Thymus (tissue), 14 donors: ENCODE data around the gene RGS14. TPM values are rescaled to one million over a fixed set of nuclear protein-coding genes. Genes with fewer than 3 reads are reported as not detected.

Experiments used
- DNase-seq, 9 donors: peaks; one replicate each; pipeline ENCODE4 v3.0.0-alpha.2; 2013; ENCODE audit warnings: low spot score in 9 of 9, low read depth in 6 of 9, missing footprints in 1 of 9
- H3K27ac ChIP-seq, 2 donors: one replicate each; pipeline ENCODE4 v1.5.1; 2013; ENCODE audit warnings: control low read depth in 1 of 2, low read depth in 1 of 2, low read length in 1 of 2, mild to moderate bottlenecking in 1 of 2, moderate library complexity in 1 of 2
- H3K27me3 ChIP-seq, 2 donors: one replicate each; pipeline ENCODE4 v1.5.1; 2013; ENCODE audit warnings: low read length in 1 of 2; ENCODE audit not compliant: control insufficient read depth in 2 of 2, insufficient read depth in 1 of 2
- H3K36me3 ChIP-seq, 2 donors: one replicate each; pipeline ENCODE4 v1.5.1; 2013; ENCODE audit warnings: low read length in 1 of 2, mild to moderate bottlenecking in 1 of 2, moderate library complexity in 1 of 2; ENCODE audit not compliant: control insufficient read depth in 2 of 2, insufficient read depth in 2 of 2
- H3K4me1 ChIP-seq, 2 donors: one replicate each; pipeline ENCODE4 v1.5.1; 2013; ENCODE audit warnings: low read length in 2 of 2; ENCODE audit not compliant: control insufficient read depth in 2 of 2, insufficient read depth in 2 of 2
- H3K4me3 ChIP-seq, 2 donors: one replicate each; pipeline ENCODE4 v1.5.1; 2013; ENCODE audit warnings: low read length in 2 of 2, control low read depth in 1 of 2, mild to moderate bottlenecking in 1 of 2
- H3K9me3 ChIP-seq, 2 donors: one replicate each; pipeline ENCODE4 v1.5.1; 2013; ENCODE audit warnings: low read length in 1 of 2, mild to moderate bottlenecking in 1 of 2; ENCODE audit not compliant: control insufficient read depth in 2 of 2, insufficient read depth in 1 of 2
- WGBS: extraction: QIAGEN DNeasy Blood & Tissue Kit; methylation state at CpG from one replicate; pipeline ENCODE4 v1.1.7; 2013; 5-methylcytosine and 5-hydroxymethylcytosine counted together
- long read RNA-seq, 10 donors: transcript quantifications; one replicate each; lab custom pipeline, GENCODE V29; 2026
- polyA plus RNA-seq: library from polyadenylated mRNA; stranded (reverse); fragments of 200-250 nt; gene quantifications from one replicate; pipeline ENCODE4 v1.2.3, GENCODE V29; 2013
- total RNA-seq: library from RNA; stranded (reverse); fragments of 120-200 nt; gene quantifications from one replicate; pipeline ENCODE4 v1.2.4, GENCODE V29; 2013
- donor health status: healthy.

Gene RGS14, protein sequence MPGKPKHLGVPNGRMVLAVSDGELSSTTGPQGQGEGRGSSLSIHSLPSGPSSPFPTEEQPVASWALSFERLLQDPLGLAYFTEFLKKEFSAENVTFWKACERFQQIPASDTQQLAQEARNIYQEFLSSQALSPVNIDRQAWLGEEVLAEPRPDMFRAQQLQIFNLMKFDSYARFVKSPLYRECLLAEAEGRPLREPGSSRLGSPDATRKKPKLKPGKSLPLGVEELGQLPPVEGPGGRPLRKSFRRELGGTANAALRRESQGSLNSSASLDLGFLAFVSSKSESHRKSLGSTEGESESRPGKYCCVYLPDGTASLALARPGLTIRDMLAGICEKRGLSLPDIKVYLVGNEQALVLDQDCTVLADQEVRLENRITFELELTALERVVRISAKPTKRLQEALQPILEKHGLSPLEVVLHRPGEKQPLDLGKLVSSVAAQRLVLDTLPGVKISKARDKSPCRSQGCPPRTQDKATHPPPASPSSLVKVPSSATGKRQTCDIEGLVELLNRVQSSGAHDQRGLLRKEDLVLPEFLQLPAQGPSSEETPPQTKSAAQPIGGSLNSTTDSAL
- total RNA-seq (49.5 TPM), polyA plus RNA-seq (52.7 TPM)
- long read RNA-seq, donor 1, partial matches to known transcripts: 0 of 1 reads
- long read RNA-seq, donor 1, other reads (novel, unspliced or antisense): 0 of 1 reads
- long read RNA-seq, donor 2: 0 reads
- long read RNA-seq, donor 3, partial matches to known transcripts: 0 of 18 reads
- long read RNA-seq, donor 3, other reads (novel, unspliced or antisense): 8 of 18 reads
- long read RNA-seq, donor 4, partial matches to known transcripts: 11 of 19 reads
- long read RNA-seq, donor 4, other reads (novel, unspliced or antisense): 5 of 19 reads
- long read RNA-seq, donor 5, transcript RGS14-207 (4 exons, 590 nt): major isoform, 5 of 14 reads
- long read RNA-seq, donor 5, partial matches to known transcripts: 0 of 14 reads
- long read RNA-seq, donor 5, other reads (novel, unspliced or antisense): 6 of 14 reads
- long read RNA-seq, donor 6, partial matches to known transcripts: 0 of 15 reads
- long read RNA-seq, donor 6, other reads (novel, unspliced or antisense): 11 of 15 reads
- long read RNA-seq, donor 7, partial matches to known transcripts: 0 of 8 reads
- long read RNA-seq, donor 7, other reads (novel, unspliced or antisense): 0 of 8 reads
- long read RNA-seq, donor 8, partial matches to known transcripts: 0 of 4 reads
- long read RNA-seq, donor 8, other reads (novel, unspliced or antisense): 0 of 4 reads
- long read RNA-seq, donor 9, partial matches to known transcripts: 0 of 2 reads
- long read RNA-seq, donor 9, other reads (novel, unspliced or antisense): 0 of 2 reads
- long read RNA-seq, donor 10, partial matches to known transcripts: 9 of 14 reads
- long read RNA-seq, donor 10, other reads (novel, unspliced or antisense): 0 of 14 reads

- WGBS: 3% methylated on average over 37 of the region's 37 CpGs
- Histone ChIP-seq H3K36me3 (peaks cover 0 to 6% of the 10 kb centered on the region in 2 donors), H3K9me3 (peaks cover 0 to 13% of the 10 kb centered on the region in 2 donors), H3K27me3 (no peaks in the 10 kb centered on the region), H3K4me1 (peaks cover 60 to 78% of the 10 kb centered on the region in 2 donors), H3K27ac (peak within 1 kb of the TSS; percentile 87 to 91), H3K4me3 (peak within 1 kb of the TSS; percentile 81 to 85)
- peak; percentile 65 to 93 (median 81) for DNase-seq
Measured at GRCh38 chr5:177357459-177358351, at the start of gene RGS14. RGS14 (plus strand) TSS chr5:177357924; CDS start chr5:177358025, 101 bp downstream.

DNA sequence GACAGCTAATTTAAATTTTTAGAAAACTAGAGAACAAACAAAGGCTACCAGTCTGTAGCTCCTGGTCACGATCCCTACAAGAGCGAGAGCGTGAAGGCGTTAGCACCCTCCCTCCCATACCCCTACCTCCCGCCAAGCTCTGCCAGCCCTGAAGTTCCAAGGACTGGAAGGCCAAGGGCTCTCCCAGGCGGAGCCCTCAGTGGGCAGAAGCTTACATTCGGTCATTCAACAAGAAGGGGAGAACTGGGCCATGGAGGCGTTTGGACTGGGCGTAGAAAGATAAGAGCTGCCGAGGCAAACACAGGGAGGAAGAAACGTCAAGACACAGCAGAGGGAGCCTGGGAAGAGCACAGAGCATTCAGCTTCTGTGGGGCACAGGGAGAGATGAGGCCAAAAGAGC is 49.0 kb upstream of the RGS14 start:
- H3K4me1 ChIP-seq: peaks cover 34 to 64% of the 10 kb centered on the region in 2 donors
- WGBS: 98% methylated on average over 11 of the region's 11 CpGs
- H3K27me3 ChIP-seq: no peaks in the 10 kb centered on the region
- DNase-seq: no peak
- H3K9me3 ChIP-seq: no peaks in the 10 kb centered on the region
- H3K4me3 ChIP-seq: no peak overlapping the region
- H3K27ac ChIP-seq: no peak overlapping the region
- peaks cover 28 to 54% of the 10 kb centered on the region in 2 donors for H3K36me3 ChIP-seq

DNA sequence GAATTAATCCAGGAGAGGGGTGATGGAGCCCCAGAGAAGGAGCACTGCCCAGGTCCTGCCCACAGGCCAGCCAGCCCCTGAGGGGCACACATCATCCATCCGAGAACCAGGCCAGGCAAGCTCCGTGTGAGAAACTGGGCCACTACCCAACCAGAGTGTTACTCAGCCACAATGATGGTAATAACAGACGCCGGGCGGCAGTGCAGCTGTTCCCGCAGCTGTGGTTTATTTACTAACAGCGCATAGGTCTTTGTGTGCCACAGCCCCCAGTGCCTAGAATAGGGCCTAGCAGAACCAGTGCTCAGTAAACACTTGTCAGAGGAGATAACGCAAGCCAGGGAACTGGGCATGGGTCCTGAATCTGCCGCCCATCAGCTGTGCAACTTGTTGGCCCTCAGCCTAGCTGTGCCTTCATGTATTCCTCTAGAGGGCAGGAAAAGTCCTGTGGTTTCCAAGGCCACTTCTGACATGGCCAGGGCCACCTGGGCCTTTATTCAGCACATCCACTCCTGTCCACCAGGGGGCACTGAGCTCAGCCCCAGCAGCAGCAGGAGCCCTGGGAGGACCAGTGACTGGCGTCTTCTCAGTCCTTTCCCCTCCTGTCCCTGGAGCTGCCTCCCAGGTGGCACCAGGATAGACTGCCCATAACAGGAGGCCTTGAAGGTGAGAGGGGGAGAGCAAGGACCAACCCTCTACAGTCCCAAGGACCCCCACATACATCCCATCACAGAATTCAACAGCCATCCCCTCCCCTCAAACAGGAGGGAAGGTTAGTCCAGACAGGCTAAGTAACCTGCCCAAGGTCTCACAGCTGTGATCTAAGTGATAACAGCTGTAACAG is 48.2 kb upstream of the RGS14 start:
- Histone ChIP-seq H3K36me3 (peaks cover 28 to 55% of the 10 kb centered on the region in 2 donors), H3K4me1 (peaks cover 29 to 59% of the 10 kb centered on the region in 2 donors), H3K27me3 (no peaks in the 10 kb centered on the region), H3K27ac (peak overlapping the region in 1 of 2 donors; percentile 40), H3K9me3 (no peaks in the 10 kb centered on the region), H3K4me3 (peak overlapping the region; percentile 45 to 81)
- DNase-seq: peak in 4 of 9 donors; percentile 46 to 76 (median 68)
- WGBS: 78% methylated on average over 10 of the region's 10 CpGs

DNA sequence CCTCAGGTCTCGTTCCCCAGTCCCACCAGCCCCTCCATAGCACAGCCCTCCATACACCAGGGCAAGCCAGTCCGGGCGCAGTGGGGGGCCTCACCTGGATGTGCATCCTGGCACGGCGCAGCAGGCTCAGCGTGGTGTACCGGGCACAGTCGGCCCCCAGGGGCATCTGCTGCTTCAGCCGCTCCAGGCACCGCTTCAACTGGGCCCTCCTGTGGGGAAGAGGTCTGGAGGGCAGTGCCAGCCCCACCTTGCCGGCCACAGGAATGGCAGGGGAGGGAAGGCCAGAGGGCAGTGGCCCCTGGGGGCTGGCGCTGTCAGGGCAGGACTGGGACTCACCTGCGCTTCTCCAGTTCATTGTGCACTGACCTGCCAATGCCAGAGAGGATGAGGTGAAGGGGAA is 47.4 kb upstream of the RGS14 start:
- Histone ChIP-seq H3K36me3 (peaks cover 28 to 52% of the 10 kb centered on the region in 2 donors), H3K4me1 (peaks cover 26 to 51% of the 10 kb centered on the region in 2 donors), H3K9me3 (no peaks in the 10 kb centered on the region), H3K4me3 (peak overlapping the region; percentile 45 to 81), H3K27ac (peak overlapping the region in 1 of 2 donors; percentile 40), H3K27me3 (no peaks in the 10 kb centered on the region)
- no peak for DNase-seq
- WGBS: 97% methylated on average over 13 of the region's 13 CpGs

DNA sequence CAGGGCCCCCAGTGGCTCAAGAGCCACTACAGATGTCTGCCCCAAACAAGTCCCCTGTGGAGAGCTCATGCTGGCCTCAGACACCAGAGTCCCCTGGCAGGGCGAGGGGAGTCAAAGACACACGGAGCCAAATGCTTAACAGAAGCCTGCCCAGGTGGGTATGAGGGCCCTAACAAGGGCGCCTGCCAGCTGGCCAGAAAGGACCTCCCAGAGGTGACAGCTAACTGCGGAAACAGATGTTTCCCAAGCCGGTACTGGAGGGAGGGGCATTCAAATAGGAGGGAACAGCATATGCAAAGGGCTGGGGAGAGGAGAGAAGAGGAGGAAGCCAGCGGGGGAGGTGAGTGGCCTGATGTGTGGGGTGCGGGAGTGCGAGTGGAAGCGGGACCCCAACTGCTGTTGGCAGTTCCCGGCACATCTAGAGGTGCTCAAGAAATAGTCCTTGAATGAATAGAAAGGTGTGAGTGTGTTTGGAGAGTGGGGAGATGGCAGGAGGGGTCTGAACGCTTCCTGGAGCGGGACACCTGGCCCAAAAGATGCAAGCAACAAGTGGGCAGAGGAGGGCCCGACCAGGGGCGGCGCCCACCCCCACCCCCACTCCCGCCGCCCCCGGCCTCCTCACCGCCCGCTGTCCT is 46.9 kb upstream of the RGS14 start:
- Histone ChIP-seq H3K4me3 (peak overlapping the region; percentile 45 to 81), H3K27ac (peak overlapping the region in 1 of 2 donors; percentile 45), H3K9me3 (no peaks in the 10 kb centered on the region), H3K4me1 (peaks cover 26 to 47% of the 10 kb centered on the region in 2 donors), H3K36me3 (peaks cover 26 to 47% of the 10 kb centered on the region in 2 donors), H3K27me3 (no peaks in the 10 kb centered on the region)
- 12% methylated on average over 20 of the region's 20 CpGs for WGBS
- DNase-seq: peak in 5 of 9 donors; percentile 49 to 81 (median 61)

DNA sequence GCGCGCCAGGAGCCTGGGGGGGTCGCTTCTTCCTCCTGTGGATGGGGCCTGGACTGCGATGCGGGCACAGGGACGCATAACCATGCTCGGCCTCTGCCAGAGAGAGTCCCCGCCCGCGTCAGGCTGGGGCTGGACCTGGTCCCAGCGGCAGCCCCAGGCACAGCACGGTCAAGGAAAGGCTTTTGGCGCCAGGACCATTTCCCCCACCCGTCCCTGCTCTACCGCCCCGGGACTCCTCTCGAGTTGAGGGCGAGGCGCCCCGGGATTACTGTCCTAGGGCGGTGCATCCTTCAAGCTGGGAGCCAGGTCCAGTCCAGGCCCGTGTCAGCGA is 46.4 kb upstream of the RGS14 start:
- 1% methylated on average over 23 of the region's 23 CpGs for WGBS
- H3K4me3 ChIP-seq: peak overlapping the region; percentile 45 to 81
- H3K36me3 ChIP-seq: peaks cover 21 to 42% of the 10 kb centered on the region in 2 donors
- H3K27ac ChIP-seq: peak overlapping the region; percentile 33 to 82
- H3K4me1 ChIP-seq: peaks cover 26 to 47% of the 10 kb centered on the region in 2 donors
- no peaks in the 10 kb centered on the region for H3K27me3 ChIP-seq
- H3K9me3 ChIP-seq: no peaks in the 10 kb centered on the region
- DNase-seq: no peak
